ENCODE data around the gene SINHCAF. TPM values are rescaled to one million over a fixed set of nuclear protein-coding genes. Genes with fewer than 3 reads are reported as not detected.

Gene SINHCAF
- total RNA-seq, 1 donor from 2014 or later = 60.4 TPM

- TF ChIP-seq POLR2A (IDR thresholded peaks at IDR 0.05) (no peak), CTCF (IDR thresholded peaks at IDR 0.05) (no peak), POLR2AphosphoS5 (IDR thresholded peaks at IDR 0.05; ENCODE audit: insufficient read depth in 1 of 2, low read depth in 1 of 2) (no peak)
- intact Hi-C loops (cut with DNase I) = no loop called here
- H3K27ac ChIP-seq = no peak overlapping the region
- H3K9me3 ChIP-seq = no peaks in the 10 kb centered on the region
- H3K27me3 ChIP-seq = no peaks in the 10 kb centered on the region
- DNase-seq (ENCODE audit: extremely low spot score in 2 of 2) = no peak
- H3K4me1 ChIP-seq = peaks cover 51% of the 10 kb centered on the region
- H3K36me3 ChIP-seq = no peaks in the 10 kb centered on the region
- no peak overlapping the region for H3K4me3 ChIP-seq
Measured at GRCh38 chr12:31318657-31319269, 7.2 kb downstream of the SINHCAF start.

- Histone ChIP-seq H3K27me3 (no peaks in the 10 kb centered on the region), H3K4me1 (peaks cover 42% of the 10 kb centered on the region), H3K27ac (peak overlapping the region; percentile 37), H3K9me3 (no peaks in the 10 kb centered on the region), H3K4me3 (peak overlapping the region in 1 of 2 donors; percentile 27), H3K36me3 (no peaks in the 10 kb centered on the region)
- no peak for DNase-seq (ENCODE audit: extremely low spot score in 2 of 2)
- intact Hi-C loops (cut with DNase I) = no loop called here
- TF ChIP-seq CTCF (IDR thresholded peaks at IDR 0.05) = no peak
- no peak for TF ChIP-seq POLR2AphosphoS5 (IDR thresholded peaks at IDR 0.05; ENCODE audit: insufficient read depth in 1 of 2, low read depth in 1 of 2)
- TF ChIP-seq POLR2A (IDR thresholded peaks at IDR 0.05) = no peak
Measured at GRCh38 chr12:31317471-31318395, 8.2 kb downstream of the SINHCAF start.

- TF ChIP-seq POLR2A (IDR thresholded peaks at IDR 0.05) (no peak), CTCF (IDR thresholded peaks at IDR 0.05) (no peak), POLR2AphosphoS5 (IDR thresholded peaks at IDR 0.05; ENCODE audit: insufficient read depth in 1 of 2, low read depth in 1 of 2) (no peak)
- H3K27ac ChIP-seq = peak overlapping the region; percentile 37
- intact Hi-C loops (cut with DNase I) = no loop called here
- H3K9me3 ChIP-seq = no peaks in the 10 kb centered on the region
- peaks cover 40% of the 10 kb centered on the region for H3K4me1 ChIP-seq
- H3K27me3 ChIP-seq = no peaks in the 10 kb centered on the region
- H3K4me3 ChIP-seq = peak overlapping the region in 1 of 2 donors; percentile 27
- no peak for DNase-seq (ENCODE audit: extremely low spot score in 2 of 2)
- no peaks in the 10 kb centered on the region for H3K36me3 ChIP-seq
Measured at GRCh38 chr12:31316891-31317290, 9.1 kb downstream of the SINHCAF start.

GRCh38 chr12:31315784-31316465, 10.0 kb downstream of the SINHCAF start:
- peaks cover 46% of the 10 kb centered on the region for H3K4me1 ChIP-seq
- DNase-seq (ENCODE audit: extremely low spot score in 2 of 2) = no peak
- intact Hi-C loops (cut with DNase I) = no loop called here
- no peaks in the 10 kb centered on the region for H3K36me3 ChIP-seq
- no peak overlapping the region for H3K27ac ChIP-seq
- H3K4me3 ChIP-seq = no peak overlapping the region
- H3K27me3 ChIP-seq = no peaks in the 10 kb centered on the region
- H3K9me3 ChIP-seq = no peaks in the 10 kb centered on the region
- TF ChIP-seq POLR2AphosphoS5 (IDR thresholded peaks at IDR 0.05; ENCODE audit: insufficient read depth in 1 of 2, low read depth in 1 of 2) (no peak), POLR2A (IDR thresholded peaks at IDR 0.05) (no peak), CTCF (IDR thresholded peaks at IDR 0.05) (no peak)

All from vagina (tissue), 2 donors.